HG03457 (cell line): ENCODE measurements around the gene AK8.
"Not testable (repeated sequence)": the region's sequence is repeated elsewhere in the genome, so short reads cannot be mapped to it uniquely, and the experiment has no call there.

Source experiments
- ATAC-seq: cut with Tn5 transposase; IDR thresholded peaks from one replicate; pipeline ENCODE4 v1.9.1; 2021; ENCODE audit warnings: moderate number of reproducible peaks; ENCODE audit not compliant: unreplicated experiment

AK8 gene

DNA sequence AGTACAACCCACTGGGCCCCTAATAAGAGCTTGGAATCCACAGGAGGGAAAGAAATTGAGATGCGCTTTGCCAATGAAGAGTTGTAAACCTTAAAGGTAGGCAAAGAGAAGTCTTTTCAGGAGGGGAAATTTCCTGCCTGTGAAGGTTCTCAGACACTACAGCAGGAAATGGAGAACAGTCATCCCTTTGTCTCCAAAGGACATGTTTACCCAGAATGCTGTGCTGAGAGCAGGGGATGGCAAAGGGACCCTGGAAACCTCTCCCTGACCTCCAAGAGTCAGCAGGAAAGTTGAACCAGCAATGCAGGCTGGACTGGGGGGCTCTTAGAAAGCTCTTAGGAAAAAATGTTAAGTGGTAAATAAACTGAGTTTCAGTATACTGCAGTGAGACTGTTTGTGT lies 103.2 kb downstream of the AK8 start:
- ATAC-seq, result no peak

DNA sequence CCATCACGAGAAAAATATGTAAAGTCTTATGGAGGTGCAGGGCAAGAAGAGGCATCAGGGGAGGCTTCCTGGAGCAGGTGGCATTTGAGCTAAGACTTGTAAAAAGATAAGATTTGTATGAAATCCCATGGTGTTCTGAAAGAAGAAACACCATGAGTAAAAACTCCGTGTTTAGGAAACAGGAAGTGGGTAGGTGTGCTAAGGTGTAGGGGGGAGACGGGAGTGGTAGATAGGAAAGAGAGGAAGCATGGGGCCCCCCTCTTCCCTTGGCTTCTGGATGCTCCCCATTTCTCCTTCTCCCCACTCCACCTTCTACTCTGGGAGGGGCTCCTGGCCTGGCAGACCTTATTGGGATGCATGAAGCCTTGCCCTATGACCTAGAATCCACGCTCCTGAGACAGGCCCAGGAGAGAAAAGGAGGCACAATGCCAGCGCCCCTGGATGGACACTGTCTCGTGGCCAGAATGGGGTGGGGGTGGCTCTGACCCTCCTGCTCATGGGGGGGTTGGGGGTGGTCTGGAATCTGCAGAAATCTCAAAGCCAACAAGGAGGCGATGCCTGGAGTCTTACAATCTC lies 104.2 kb downstream of the AK8 start:
- no peak for ATAC-seq

DNA sequence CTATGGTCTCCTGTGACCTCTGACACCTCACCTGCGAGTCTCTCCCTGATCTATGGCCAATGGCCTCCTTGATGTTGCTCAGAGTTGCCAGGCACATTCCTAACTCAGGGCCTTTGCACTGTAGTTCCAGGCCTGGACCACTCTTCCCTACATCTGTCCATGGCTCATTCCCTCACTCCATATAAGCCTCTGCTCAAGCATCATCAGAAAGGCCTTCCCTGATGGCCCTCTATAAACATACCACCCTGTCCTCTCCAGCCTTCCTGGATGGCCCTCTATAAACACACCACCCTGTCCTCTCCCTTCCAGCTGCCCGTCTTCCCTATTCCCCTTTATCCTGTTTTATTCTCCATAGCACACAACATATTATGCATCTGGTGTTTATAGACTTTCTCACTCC lies 105.0 kb downstream of the AK8 start:
- ATAC-seq, result no peak

DNA sequence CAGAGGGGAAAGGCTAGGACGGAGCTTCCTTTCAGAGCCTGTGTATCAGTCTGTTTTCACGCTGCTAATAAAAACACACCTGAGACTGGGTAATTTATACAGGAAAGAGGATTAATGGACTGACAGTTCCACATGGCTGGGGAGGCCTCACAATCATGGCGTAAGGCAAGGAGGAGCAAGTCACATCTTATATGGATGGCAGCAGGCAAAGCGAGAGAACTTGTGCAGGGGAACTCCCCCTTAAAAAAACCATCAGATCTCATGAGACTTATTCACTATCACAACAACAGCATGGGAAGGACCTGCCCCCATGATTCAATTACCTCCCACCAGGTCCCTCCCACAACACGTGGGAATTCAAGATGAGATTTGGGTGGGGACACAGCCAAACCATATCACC lies 106.3 kb downstream of the AK8 start:
- ATAC-seq, result not testable (repeated sequence)

DNA sequence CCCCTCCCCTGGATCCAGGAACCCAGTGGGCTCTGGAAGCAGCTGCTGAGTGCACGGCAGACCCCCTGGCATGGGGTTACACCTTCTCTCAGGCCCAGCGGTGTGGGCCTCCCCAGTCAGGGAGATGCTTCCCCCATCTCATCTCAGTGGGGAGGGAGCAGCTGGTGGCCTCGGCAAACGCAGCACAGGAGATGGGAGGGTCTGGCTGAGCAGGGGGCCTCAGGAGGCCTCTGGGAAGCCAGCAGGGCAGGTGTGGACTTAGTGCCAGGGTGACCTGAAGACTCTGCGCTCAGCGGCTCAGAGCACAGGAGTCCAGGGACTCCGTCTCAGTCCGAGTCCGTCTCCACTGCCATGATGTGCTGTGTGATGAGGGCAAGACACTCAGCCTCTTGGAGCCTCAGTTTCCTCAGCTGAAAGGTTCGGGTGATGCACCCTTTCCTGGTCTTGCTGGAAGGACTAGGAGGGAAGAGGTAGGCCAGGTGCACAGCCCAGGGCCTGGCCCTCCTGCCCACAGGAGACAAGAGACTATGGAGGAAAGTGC lies 107.2 kb downstream of the AK8 start:
- ATAC-seq, result no peak

DNA sequence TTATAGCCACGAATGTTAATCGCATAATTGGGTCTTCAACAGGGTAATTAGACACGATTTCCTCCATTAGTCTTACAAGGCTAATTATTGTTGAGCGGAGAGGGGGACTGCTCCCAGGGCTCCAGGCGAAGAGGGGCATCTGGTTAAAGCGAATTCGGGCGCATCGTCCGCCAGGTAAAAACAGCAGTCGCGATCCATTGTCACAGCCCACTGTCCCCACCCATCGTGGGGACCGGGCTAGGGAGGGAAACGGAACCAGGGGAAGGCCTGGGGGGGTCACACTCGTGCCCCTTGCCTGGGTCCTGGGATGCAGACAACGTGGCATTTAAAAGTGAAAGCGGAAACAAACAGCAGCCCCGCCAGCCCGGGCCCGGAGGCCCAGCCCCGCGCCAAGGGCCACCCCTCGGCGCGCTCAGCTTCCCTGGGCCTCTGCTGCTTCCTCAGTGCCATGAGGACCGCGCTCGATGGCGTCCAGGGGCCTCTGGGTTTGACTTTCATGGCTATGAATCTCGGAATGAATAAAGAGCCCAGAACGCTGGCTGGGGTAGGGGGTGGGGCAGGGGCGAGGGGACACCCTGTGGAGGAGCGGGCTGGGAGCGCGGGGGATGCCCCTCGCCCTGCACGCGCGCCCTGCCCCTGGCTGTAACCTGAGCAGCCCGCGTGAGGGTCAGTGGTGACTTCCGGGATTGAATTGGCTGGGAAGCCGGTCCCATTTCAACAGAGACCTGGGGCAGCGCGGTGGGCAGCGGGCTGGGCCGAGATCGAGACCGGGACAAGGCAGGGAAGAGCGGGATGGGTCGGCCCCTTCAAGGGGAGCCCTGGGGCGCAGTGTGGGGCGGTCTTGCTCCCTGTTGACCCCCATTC lies 107.9 kb downstream of the AK8 start:
- no peak for ATAC-seq

DNA sequence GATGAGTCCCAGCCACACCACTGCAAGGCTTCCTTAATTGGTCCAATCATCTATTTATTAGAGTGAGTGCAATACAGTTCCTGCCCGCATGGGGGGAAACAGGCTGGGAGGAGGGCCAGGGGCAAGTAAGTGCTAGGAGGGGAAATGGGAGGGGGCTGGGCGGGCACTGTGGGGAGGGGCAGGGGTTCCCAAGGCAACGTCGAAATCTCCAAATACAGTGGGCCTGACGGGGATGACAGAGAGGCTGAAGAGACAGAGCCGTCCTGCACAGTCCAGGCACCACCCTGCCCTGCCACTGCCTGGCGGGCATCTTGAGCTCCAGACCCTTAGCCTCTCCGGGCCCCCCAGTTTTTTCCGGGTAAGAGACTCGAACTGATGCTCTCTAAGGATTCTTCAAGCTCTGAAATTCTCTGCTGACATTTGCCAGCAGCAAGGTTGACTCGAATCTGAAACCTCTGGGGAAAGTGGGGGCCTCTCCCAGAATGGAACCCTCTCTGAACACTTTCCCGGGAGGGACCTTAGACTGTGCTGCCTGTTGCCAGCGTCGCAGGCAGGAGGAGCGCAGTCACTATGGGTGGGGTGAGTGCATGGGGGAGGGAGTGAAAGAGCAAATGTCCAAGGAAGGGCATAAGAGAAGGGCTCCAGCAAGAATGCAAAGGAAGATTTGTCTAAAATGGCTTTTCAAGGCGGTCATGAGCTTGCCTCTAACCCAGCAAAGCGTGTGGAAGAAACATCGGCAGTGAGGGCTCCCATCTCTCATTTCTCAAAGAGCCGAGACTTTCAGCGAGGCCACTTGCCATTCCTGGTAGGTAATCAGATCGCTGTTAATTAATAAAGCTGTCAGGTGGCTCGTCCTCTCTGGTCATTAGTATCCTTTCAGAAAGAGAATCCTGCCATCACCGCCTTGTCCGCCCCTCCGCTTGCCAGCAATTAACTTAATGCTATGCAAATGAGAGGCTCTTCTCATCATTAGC lies 108.9 kb downstream of the AK8 start:
- ATAC-seq, result peak; percentile 49

DNA sequence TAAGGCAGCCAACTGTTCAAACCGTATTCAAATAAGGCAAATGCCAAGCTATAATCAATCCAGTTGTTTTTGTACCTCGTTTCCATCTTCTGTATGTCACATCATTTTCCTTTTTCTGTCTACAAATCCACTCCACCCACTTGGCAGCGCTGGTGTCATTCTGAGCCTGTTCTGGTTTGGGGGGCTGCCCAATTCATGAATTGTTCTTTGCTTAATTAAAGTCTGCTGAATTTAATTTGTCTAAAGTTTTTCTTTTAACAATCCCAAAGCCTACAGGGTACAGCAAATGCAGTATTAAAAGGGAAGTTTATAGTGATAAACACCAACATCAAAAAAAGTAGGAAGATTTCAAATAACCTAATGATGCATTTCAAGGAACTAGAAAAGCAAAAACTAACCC lies 114.5 kb downstream of the AK8 start:
- no peak for ATAC-seq

DNA sequence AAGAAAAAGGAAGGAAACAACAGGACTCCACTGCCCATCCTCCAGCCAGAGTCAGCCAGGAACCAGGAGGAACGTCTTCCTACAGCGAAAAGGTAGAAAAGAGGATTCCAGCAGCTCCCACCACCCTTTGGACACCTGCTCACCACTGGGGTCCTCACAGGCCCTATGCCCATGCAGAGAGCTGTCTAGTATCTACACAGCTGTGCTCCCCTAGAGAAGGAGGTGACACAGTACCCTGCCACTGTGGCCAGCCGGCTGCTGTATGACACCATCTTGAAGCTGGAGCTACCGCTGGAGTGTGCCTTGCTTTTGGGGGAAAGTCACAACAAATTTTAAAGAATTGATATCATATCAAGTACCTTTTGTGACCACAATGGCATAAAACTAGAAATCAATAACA lies 115.2 kb downstream of the AK8 start:
- ATAC-seq, result no peak

DNA sequence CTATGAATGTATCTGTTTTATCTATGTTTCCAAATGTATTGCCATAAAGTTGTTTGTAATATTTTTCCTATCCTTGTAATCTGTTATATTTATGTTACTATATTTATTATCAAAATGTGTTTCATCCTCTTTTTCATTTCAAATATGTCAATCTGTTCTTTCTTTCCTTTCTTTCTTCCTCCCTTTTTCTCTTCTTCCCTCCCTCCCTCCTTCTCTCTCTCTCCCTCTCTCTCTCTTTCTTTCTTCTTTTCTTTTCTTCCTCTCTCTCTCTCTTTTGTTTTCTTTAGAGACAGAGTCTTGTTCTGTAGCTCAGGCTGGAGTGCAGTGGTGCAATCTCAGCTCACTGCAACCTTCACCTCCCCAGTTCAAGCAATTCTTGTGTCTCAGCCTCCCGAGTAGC lies 116.5 kb downstream of the AK8 start:
- ATAC-seq, result no peak

DNA sequence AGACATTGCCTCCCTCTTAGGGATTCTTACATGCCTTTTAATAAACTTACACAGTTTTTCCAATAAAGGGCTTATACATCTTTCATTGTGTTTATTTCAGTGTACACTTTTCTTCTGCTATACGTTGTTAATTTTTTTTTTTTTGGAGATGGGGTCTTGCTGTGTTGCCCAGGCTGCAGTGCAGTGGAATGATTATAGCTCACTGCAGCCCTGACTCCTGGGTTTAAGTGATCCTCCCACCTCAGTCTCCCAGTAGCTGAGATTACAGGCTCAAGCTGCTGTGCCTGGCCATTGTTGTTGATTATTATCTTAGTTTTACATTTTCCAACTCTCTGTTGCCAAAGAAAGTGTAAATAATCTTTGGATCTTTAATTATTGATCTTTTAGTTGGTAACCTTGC lies 118.0 kb downstream of the AK8 start:
- no peak for ATAC-seq

DNA sequence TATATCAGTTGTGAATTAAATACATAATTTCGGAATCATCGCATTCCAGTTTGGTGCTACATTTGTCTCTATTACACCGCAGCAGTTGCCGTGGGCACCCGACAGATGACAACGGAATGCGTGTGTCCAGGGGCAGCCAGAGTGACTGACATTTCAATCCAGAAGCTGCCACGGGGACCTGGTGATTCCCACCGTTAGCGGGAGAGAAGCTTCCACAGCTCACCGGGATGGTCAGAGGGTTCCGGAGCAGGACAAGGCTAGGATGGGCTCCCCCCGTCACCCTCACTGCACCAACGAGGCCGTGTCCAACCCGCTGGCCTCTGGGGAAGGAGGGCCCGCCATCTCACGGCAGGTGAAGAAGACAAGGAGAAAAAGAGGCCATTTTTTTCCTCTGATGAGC lies 121.1 kb downstream of the AK8 start:
- no peak for ATAC-seq

DNA sequence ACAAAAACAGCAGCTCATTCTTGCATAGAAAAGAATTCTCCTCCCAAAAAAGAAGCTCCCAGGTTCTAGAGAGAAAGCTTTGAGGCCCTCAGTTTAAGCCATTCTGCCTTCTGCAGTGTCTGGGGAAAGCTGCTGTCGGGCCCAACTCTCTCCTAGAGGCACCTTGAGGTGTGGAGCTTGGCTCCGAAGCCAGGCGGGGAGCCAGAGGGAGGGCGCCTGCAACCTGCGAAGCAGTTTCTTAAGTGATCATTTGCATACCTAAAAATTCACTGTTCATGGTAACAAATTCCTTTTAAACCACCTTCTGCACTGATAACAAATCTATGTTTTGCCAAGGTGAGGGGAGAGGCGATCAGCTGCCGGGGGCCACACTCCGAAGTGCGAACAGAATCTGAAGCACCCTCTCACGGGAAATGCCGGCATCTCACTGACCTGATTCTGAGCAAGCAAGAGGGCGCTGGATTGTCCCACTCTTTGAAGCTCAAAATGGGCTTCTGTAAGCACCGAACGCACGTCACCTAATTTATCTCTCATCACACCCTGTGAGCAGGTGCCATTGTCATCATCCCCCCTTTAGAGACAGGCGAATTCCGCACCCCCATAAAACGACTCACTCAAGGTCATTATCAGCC lies 121.8 kb downstream of the AK8 start:
- no peak for ATAC-seq

DNA sequence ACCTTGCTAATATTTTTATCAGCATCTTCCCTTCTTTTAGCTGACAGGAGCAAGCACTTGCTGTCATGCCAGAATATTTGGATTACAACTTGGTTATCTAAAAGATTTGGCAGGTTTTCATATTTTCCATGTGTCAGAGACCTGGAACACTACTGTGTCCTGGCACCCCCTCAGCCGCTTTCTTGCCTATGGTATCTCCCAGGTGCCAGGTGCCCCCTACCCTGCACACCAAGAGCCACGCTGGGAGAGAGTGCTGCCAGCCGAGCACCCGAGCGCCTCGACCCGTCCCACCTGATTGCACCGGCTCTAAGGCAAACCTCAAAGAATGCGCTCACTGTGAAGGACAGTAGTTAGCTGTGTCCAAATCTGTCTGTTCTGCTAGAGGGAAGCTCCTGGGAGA lies 123.0 kb downstream of the AK8 start:
- no peak for ATAC-seq

DNA sequence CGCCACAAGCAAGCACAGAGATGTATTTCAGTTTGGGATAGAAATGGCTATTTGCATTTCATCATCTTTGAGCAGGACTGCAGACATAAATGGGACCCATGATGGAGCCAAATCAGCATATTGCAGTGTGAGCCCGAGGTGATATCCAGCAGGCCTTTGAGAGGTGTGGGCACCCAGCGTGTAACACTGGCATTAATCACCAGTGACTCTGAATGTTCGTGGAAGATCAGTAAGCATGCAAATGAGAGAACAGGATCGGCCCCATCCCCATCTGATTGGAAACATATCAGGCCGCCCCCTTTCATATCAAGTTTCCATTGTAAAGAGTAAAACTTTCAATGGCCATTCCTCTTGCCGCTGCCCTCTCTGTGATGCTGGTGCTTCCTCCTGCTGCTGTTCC lies 123.8 kb downstream of the AK8 start:
- no peak for ATAC-seq

DNA sequence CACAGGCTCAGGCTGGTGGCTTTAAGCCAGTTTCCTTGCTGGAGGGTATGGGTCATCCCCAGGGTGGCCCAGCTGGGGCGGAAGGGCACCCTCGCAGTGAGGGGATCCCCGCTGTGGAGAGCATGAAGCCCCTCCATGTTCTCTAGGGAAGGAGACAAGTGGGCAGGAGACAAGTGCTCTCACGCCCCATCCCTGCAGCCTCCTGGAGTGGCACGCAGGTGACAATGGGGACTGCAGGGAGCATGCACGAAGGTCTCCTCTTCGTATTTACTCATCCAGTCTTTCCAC lies 124.5 kb downstream of the AK8 start:
- no peak for ATAC-seq

DNA sequence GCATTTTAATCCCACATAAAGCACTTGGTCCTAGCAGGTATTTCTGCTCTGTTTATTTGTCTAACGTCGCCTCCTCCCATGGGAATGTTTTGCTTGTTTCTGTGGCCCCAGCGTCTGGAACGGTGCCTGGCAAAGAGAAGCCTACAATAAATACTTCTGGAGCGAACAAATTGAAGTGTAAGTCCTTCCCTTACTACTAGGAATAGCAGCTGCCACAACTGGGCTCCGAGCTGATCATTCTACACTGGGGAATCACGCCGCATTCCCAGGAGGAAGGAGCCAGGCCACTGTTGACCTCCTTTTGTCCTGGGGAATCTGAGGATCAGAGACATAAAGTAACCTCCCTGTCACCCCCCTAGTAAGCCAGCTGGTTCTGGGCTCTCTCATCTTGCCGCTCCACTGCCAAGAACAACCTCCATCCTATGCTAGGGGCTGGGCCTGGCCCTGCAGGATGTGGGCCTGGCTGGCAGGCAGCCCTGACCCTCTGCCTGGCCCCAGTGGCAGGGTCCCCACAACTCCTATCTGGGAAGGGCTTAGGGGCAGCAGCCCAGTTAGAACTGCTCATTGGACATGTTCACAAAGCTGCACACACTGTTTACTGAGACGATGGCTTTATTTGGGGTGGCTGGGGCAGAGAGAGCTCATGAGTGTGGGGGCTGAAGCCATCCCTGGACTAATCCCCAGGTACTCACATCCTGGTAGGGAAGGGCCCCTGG lies 125.0 kb downstream of the AK8 start:
- no peak for ATAC-seq

DNA sequence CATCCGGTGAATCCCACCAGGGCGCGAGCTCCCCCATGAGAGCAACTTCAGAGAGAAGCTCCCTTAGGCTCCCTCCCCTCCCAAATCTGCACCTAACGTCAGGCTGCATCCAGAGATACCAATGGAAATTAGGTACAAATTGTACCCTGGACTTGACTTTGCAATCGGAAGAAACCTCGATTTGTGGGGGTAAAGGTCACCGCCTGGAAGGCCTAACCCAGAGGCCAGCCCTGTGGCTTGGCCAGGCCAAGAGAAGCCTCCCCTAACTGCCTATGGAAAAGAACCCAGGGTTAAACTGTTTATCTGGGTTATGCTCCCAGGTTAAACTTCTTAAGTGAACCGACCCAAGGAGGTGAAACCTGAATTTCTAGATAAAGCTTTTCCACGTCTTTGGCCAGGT lies 127.4 kb downstream of the AK8 start:
- ATAC-seq, result no peak

DNA sequence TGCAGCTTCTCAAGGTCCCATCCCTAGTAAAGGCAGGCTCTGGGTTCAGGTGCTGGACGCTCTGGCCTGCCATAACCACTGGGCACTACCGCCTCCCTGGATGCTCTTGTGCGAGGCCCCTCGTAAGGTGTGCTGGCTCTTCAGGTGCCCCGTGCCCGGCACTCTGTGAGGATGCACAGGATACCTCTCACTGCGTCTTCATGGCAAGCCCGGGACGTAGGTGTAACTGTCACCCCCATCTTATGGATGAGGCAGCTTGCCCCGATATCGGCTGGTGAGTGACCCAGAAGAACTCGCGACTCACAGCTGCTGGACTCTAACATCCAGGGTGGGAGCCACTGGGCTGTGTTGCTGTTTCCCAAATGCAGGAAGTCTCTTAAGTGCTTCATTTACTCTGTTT lies 128.8 kb downstream of the AK8 start:
- no peak for ATAC-seq

DNA sequence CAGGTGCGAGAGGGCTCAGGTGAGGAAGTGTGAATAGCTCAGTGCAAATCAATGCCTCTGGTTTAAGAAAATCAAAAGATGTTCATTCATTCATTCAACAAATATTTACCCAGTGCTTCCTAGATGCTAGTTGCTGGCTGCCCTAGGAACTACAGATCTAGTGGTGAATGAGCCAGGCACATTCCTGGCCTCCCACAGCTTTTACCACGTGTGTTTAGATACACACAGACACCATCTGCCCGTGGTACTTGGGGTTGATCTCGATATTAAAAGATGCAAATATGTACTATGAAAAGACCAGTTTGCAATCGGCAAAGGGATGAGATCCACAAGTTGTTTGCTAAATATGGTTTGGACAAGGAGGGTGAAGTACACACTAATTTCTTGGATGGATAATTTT lies 129.6 kb downstream of the AK8 start:
- ATAC-seq, result no peak
